Heart left ventricle (tissue), 13 donors: ENCODE measurements around the gene RNF207.

Experiments
- POLR2A ChIP-seq, 2 donors: fragments of 450-650 bp; IDR thresholded peaks; one replicate each; pipeline ENCODE4 v1.6.1; 2017; ENCODE audit warnings: antibody characterized with exemption in 2 of 2, mild to moderate bottlenecking in 2 of 2, moderate library complexity in 2 of 2
- TF ChIP-seq, protein P1 (sequence below), 12 donors: fragments of 200-600 bp; sonication (generic) in 4 of 12; IDR thresholded peaks; one replicate each; pipeline versions ENCODE4 v1.5.0 to v1.8.0; 2018 to 2022; ENCODE audit warnings: antibody characterized with exemption in 12 of 12, mild to moderate bottlenecking in 5 of 12
- donor health status: ischemic (EF 13 %, LVEDD 7.1; RV severe dilation, severe dysfunction).
- donor health status: DM: no; HTN: yes; CAD: no.
- donor health status: DM: no; HTN: no; CAD: no.
- donor health status: ischemic (EF 25% LVEDD 6.9; RV normal size, moderate dysfunction).
- donor health status: ischemic (EF 25% LVEDD 5.7; RV mildly dilated, moderate dysfunction).
- donor health status: ischemic (EF 35%, LVEDD 5.7; RV mildly dilated, moderate dysfunction).
- donor health status: nonischemic (EF 11% LVEDD 7.7; RV severe dilation, severe dysfunction).
- donor health status: DM: yes; HTN: yes; CAD: no.
- donor health status: PGD.
- donor health status: ischemic (EF 29% LVEDD 5.4; RV normal size, mild dysfunction).
- donor health status: nonischemic (EF 23%, LVEDD 6.1; RV moderate dilation, normal function).

- TF ChIP-seq, protein P1, sequence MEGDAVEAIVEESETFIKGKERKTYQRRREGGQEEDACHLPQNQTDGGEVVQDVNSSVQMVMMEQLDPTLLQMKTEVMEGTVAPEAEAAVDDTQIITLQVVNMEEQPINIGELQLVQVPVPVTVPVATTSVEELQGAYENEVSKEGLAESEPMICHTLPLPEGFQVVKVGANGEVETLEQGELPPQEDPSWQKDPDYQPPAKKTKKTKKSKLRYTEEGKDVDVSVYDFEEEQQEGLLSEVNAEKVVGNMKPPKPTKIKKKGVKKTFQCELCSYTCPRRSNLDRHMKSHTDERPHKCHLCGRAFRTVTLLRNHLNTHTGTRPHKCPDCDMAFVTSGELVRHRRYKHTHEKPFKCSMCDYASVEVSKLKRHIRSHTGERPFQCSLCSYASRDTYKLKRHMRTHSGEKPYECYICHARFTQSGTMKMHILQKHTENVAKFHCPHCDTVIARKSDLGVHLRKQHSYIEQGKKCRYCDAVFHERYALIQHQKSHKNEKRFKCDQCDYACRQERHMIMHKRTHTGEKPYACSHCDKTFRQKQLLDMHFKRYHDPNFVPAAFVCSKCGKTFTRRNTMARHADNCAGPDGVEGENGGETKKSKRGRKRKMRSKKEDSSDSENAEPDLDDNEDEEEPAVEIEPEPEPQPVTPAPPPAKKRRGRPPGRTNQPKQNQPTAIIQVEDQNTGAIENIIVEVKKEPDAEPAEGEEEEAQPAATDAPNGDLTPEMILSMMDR (IDR thresholded peaks at IDR 0.05), result no peak
- TF ChIP-seq POLR2A (IDR thresholded peaks at IDR 0.05), result no peak
These were observed 38.6 kb downstream of the RNF207 start for GRCh38 chr1:6244401-6245049.
